PC-9 (cell line): ENCODE measurements around the gene USP31. TPM values are rescaled to one million over a fixed set of nuclear protein-coding genes. Genes with fewer than 3 reads are reported as not detected.

Source experiments
- BruUV-seq: library from RNA; stranded (reverse); fragments of 400-500 nt; replicated peaks from 2 replicates; lab custom pipeline; 2021; lab: Mats Ljungman, UMichigan
- CTCF ChIA-PET: fragments of 300-600 bp; sonication (Branson Sonifier 250); formaldehyde crosslinking; loops from one replicate; lab custom pipeline; 2022; ENCODE audit warnings: antibody characterized with exemption; lab: Charles Lee
- POLR2A ChIA-PET: fragments of 300-600 bp; sonication (Branson Sonifier 250); formaldehyde crosslinking; loops from one replicate; lab custom pipeline; 2022; ENCODE audit warnings: antibody characterized with exemption; ENCODE audit not compliant: unreplicated experiment; lab: Charles Lee
- DNase-seq, 2 experiments: peaks; one replicate each; pipeline versions ENCODE4 v3.0.0 to v3.0.0-alpha.2; 2015 to 2022; ENCODE audit warnings: mixed read lengths in 1 of 2
- H2AFZ ChIP-seq: fragments of 200-600 bp; sonication (generic); 2 replicates; pipeline ENCODE4 v1.8.1; 2017; ENCODE audit warnings: antibody characterized with exemption
- H3F3A ChIP-seq: fragments of 200-600 bp; sonication (generic); 2 replicates; pipeline ENCODE4 v1.8.1; 2017; ENCODE audit warnings: antibody characterized with exemption, mild to moderate bottlenecking, low read depth; ENCODE audit not compliant: insufficient read depth
- H3K27ac ChIP-seq: fragments of 200-600 bp; sonication (generic); 2 replicates; pipeline ENCODE4 v1.6.1; 2016; ENCODE audit warnings: mixed run types
- H3K27me3 ChIP-seq: fragments of 200-600 bp; sonication (generic); 2 replicates; pipeline ENCODE4 v1.6.1; 2016; ENCODE audit warnings: low read depth, mixed run types; ENCODE audit not compliant: insufficient read depth
- H3K36me3 ChIP-seq: fragments of 200-600 bp; sonication (generic); 2 replicates; pipeline ENCODE4 v1.6.1; 2016; ENCODE audit warnings: low read depth, mixed run types
- H3K4me1 ChIP-seq: fragments of 200-600 bp; sonication (generic); replicated peaks from 2 replicates; pipeline ENCODE4 v1.6.1; 2016; ENCODE audit warnings: mixed run types; ENCODE audit not compliant: insufficient read depth
- H3K4me2 ChIP-seq: fragments of 200-600 bp; sonication (generic); 2 replicates; pipeline ENCODE4 v1.6.1; 2017; ENCODE audit warnings: mixed run types
- H3K4me3 ChIP-seq: fragments of 200-600 bp; sonication (generic); 2 replicates; pipeline ENCODE4 v1.6.1; 2016; ENCODE audit warnings: mixed run types
- H3K79me2 ChIP-seq: fragments of 200-600 bp; sonication (generic); 2 replicates; pipeline ENCODE4 v1.6.1; 2017; ENCODE audit warnings: low read depth, mixed run types
- H3K9me2 ChIP-seq: fragments of 200-600 bp; sonication (generic); 2 replicates; pipeline ENCODE4 v1.8.1; 2017; ENCODE audit warnings: mild to moderate bottlenecking; ENCODE audit not compliant: insufficient read depth
- H3K9me3 ChIP-seq: fragments of 200-600 bp; sonication (generic); 2 replicates; pipeline ENCODE4 v1.8.1; 2016; ENCODE audit warnings: low read depth; ENCODE audit not compliant: insufficient read depth
- H4K20me1 ChIP-seq: fragments of 200-600 bp; sonication (generic); 2 replicates; pipeline ENCODE4 v1.8.1; 2017; ENCODE audit not compliant: insufficient read depth
- EZH2 ChIP-seq: fragments of 200-600 bp; sonication (generic); IDR thresholded peaks from 2 replicates; pipeline ENCODE4 v1.8.0; 2017; ENCODE audit warnings: antibody characterized with exemption, low read depth
- intact Hi-C: fragments of 100-400 bp; cut with micrococcal nuclease; formaldehyde crosslinking; loops from one replicate; pipeline ENCODE4 v1.10.0; 2022; ENCODE audit not compliant: unreplicated experiment
- total RNA-seq: library from RNA; stranded (reverse); gene quantifications from 2 replicates; pipeline ENCODE4 v1.2.3, GENCODE V29; 2021
- TF ChIP-seq, protein P1 (sequence below): fragments of 200-600 bp; sonication (generic); conservative IDR thresholded peaks from 2 replicates; pipeline ENCODE4 v1.6.1; 2017; ENCODE audit warnings: mixed run types, antibody characterized with exemption, mild to moderate bottlenecking, moderate library complexity

Gene USP31
- total RNA-seq, 1 experiment from 2014 or later: 12.1 TPM

DNA sequence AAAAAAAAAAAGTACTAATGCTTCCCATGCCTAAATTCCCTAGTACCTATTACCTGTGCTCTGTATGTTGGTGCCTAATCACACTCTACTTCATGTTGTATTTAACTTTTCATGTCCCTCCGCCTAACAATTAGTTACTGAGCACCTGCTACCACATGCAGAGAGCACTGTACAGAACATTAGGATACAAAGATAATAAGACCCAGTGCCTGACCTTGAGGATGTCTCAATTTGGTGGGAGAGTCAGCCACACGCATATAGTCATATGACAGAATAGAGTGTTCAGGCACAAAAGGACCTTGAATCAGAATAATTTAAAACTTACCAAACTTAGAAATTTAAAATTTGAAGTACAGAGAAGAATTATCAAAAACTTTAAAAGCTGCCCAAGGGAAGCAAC lies 42.1 kb downstream of the USP31 start:
- TF ChIP-seq, protein P1, sequence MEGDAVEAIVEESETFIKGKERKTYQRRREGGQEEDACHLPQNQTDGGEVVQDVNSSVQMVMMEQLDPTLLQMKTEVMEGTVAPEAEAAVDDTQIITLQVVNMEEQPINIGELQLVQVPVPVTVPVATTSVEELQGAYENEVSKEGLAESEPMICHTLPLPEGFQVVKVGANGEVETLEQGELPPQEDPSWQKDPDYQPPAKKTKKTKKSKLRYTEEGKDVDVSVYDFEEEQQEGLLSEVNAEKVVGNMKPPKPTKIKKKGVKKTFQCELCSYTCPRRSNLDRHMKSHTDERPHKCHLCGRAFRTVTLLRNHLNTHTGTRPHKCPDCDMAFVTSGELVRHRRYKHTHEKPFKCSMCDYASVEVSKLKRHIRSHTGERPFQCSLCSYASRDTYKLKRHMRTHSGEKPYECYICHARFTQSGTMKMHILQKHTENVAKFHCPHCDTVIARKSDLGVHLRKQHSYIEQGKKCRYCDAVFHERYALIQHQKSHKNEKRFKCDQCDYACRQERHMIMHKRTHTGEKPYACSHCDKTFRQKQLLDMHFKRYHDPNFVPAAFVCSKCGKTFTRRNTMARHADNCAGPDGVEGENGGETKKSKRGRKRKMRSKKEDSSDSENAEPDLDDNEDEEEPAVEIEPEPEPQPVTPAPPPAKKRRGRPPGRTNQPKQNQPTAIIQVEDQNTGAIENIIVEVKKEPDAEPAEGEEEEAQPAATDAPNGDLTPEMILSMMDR: no peak
- no peak for TF ChIP-seq EZH2
- DNase-seq: no peak
- ChIA-PET CTCF (interaction anchor here (0.7 kb wide), 1 partner anchor 334 kb away, joined by 4 read pairs; no protein-coding TSS in a partner anchor), POLR2A (no interaction called here)
- Histone ChIP-seq H3F3A (no peaks in the 10 kb centered on the region), H3K79me2 (no peaks in the 10 kb centered on the region), H3K9me3 (no peaks in the 10 kb centered on the region), H3K27me3 (no peaks in the 10 kb centered on the region), H3K4me3 (no peak overlapping the region), H3K36me3 (no peaks in the 10 kb centered on the region), H2AFZ (no peak overlapping the region), H3K9me2 (no peaks in the 10 kb centered on the region), H3K4me1 (no peaks in the 10 kb centered on the region), H3K4me2 (no peak overlapping the region), H3K27ac (no peak overlapping the region), H4K20me1 (no peaks in the 10 kb centered on the region; the same call in 1 of the 2 replicates)
- intact Hi-C loops: no loop called here
- BruUV-seq: no TSS peak

DNA sequence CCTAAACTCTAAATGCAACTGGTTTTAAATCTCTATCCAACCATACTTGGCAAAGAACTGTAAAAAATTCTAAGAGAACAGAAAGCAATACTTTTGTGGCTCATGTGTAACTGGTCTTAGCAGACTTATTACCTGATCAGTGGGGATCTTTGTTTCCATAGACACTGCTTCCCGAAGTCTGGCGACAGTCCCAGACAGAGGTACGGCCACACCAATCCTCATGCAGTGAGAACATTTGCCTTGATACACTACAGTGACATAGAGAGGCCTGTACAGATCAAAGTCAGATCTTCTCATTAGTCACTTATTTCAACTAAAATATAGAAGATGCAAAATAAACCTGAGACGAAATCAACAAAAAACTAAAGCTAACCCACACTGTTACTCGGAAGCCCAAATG lies 43.9 kb downstream of the USP31 start:
- ChIA-PET POLR2A (no interaction called here), CTCF (no interaction called here)
- no peak for DNase-seq
- Histone ChIP-seq H3K9me2 (no peaks in the 10 kb centered on the region), H3K4me1 (no peaks in the 10 kb centered on the region), H3K4me2 (no peak overlapping the region), H3K36me3 (no peaks in the 10 kb centered on the region), H2AFZ (no peak overlapping the region), H3F3A (no peaks in the 10 kb centered on the region), H3K79me2 (no peaks in the 10 kb centered on the region), H3K9me3 (no peaks in the 10 kb centered on the region), H3K27me3 (no peaks in the 10 kb centered on the region), H3K4me3 (no peak overlapping the region), H4K20me1 (no peaks in the 10 kb centered on the region; the same call in 1 of the 2 replicates), H3K27ac (no peak overlapping the region)
- BruUV-seq: no TSS peak
- intact Hi-C loops: no loop called here
- TF ChIP-seq, protein P1: no peak
- TF ChIP-seq EZH2: no peak

DNA sequence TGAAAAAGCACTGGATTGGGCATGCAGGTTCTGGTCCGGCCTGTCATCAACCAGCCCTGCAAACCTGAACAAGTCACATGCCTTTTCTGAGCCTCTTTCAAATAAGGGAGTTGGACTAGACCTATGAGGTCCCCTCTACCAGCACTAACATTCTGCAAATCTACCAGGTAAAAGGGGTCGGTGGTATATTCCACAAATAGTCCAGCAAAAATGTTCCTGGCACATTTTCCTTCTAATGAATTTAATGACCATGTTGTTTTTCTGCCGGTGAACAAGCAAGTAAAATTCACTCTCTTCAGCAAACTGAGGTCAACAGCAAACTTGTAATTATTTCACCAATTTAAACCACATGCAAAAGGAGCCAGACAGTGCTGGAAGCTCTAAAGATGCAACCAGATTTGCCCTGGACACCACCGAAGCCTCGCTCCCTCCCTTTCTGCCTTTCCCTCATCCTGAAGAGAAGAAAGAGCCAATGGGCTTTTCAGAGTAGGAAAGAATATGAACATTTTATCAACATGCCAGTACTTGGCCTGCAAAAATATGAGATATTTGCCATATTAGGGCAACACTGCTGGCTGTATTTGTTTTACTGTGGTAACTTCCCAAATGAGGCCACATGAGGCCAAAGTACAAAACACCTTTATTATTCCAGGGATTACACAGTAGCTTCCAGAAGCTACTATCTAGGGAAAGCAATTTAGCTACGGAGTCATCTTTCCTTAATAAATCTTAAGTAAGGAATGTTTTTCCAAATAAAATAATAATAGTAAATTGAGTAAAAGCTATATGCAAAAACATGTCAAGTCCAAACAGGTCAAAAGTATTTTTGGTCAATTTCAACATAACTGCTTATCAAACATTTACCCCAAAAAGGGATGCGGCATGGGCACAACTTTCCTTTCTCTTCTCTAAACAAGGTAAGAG lies 45.0 kb downstream of the USP31 start:
- Histone ChIP-seq H3K4me2 (no peak overlapping the region), H3K4me3 (no peak overlapping the region), H2AFZ (no peak overlapping the region), H3K79me2 (no peaks in the 10 kb centered on the region), H4K20me1 (no peaks in the 10 kb centered on the region; the same call in 1 of the 2 replicates), H3K9me3 (no peaks in the 10 kb centered on the region), H3F3A (no peaks in the 10 kb centered on the region), H3K36me3 (no peaks in the 10 kb centered on the region), H3K4me1 (no peaks in the 10 kb centered on the region), H3K27ac (no peak overlapping the region), H3K9me2 (no peaks in the 10 kb centered on the region), H3K27me3 (no peaks in the 10 kb centered on the region)
- intact Hi-C loops: no loop called here
- ChIA-PET POLR2A (no interaction called here), CTCF (no interaction called here)
- no peak for DNase-seq
- no peak for TF ChIP-seq EZH2
- TF ChIP-seq, protein P1: no peak
- BruUV-seq: no TSS peak
